IMR-90 (cell line): ENCODE data around the gene ADGRD2. TPM values are rescaled to one million over a fixed set of nuclear protein-coding genes. Genes with fewer than 3 reads are reported as not detected.

Source experiments
- ATAC-seq: fragments of 200-7000 bp; cut with Tn5 transposase; 2 replicates; pipeline ENCODE4 v1.9.1; 2020; ENCODE audit warnings: low read depth, mild to moderate bottlenecking, moderate library complexity
- BruUV-seq: library from RNA; stranded (reverse); fragments of 400-500 nt; replicated peaks from 2 replicates; lab custom pipeline; 2021; lab: Mats Ljungman, UMichigan
- CTCF ChIA-PET: fragments of 300-600 bp; formaldehyde crosslinking; extraction: SDS; loops from one replicate; lab custom pipeline; 2021; ENCODE audit warnings: antibody characterized with exemption; lab: Yijun Ruan, JAX
- POLR2A ChIA-PET: fragments of 300-600 bp; sonication (Branson Sonifier 250); formaldehyde crosslinking; loops from one replicate; lab custom pipeline; 2022; ENCODE audit warnings: antibody characterized with exemption; ENCODE audit not compliant: unreplicated experiment; lab: Charles Lee
- DNase-seq: peaks from one replicate; pipeline ENCODE4 v3.0.0; 2013
- H2AFZ ChIP-seq: replicated peaks from 2 replicates; pipeline ENCODE3; 2013; ENCODE audit warnings: low read length, mild to moderate bottlenecking; ENCODE audit not compliant: poor library complexity
- H2AK5ac ChIP-seq: 2 replicates; pipeline ENCODE4 v1.6.1; 2013; ENCODE audit warnings: low read depth, low read length, inconsistent platforms
- H2AK9ac ChIP-seq: replicated peaks from 2 replicates; pipeline ENCODE3; 2013; ENCODE audit warnings: mild to moderate bottlenecking, low read depth, low read length, moderate library complexity; ENCODE audit not compliant: poor library complexity
- H2BK120ac ChIP-seq: 2 replicates; pipeline ENCODE4 v1.6.1; 2013; ENCODE audit warnings: low read depth, low read length, inconsistent platforms
- H2BK15ac ChIP-seq: 3 replicates; pipeline ENCODE4 v1.6.1; 2013; ENCODE audit warnings: low read depth, low read length, inconsistent platforms
- H2BK20ac ChIP-seq: 2 replicates; pipeline ENCODE4 v1.6.1; 2013; ENCODE audit warnings: low read depth, mild to moderate bottlenecking, inconsistent platforms, low read length, moderate library complexity
- H2BK5ac ChIP-seq: 2 replicates; pipeline ENCODE4 v1.6.1; 2013; ENCODE audit warnings: mild to moderate bottlenecking, low read depth, low read length, inconsistent platforms; ENCODE audit not compliant: poor library complexity, severe bottlenecking
- H3K14ac ChIP-seq: replicated peaks from 2 replicates; pipeline ENCODE4 v1.6.1; 2013; ENCODE audit warnings: low read depth, low read length, inconsistent platforms
- H3K18ac ChIP-seq: 2 replicates; pipeline ENCODE4 v1.6.1; 2013; ENCODE audit warnings: low read depth, low read length, control low read depth
- H3K23ac ChIP-seq: 2 replicates; pipeline ENCODE4 v1.6.1; 2013; ENCODE audit warnings: low read depth, low read length, inconsistent platforms
- H3K27ac ChIP-seq: 2 replicates; pipeline ENCODE4 v1.5.1; 2013; ENCODE audit warnings: mild to moderate bottlenecking, control low read depth, low read length; ENCODE audit not compliant: insufficient read depth
- H3K27me3 ChIP-seq: 2 replicates; pipeline ENCODE4 v1.6.1; 2013; ENCODE audit warnings: low read length; ENCODE audit not compliant: control insufficient read depth, insufficient read depth
- H3K36me3 ChIP-seq: 2 replicates; pipeline ENCODE4 v1.6.1; 2013; ENCODE audit warnings: low read length, mixed read lengths; ENCODE audit not compliant: control insufficient read depth, insufficient read depth
- H3K4ac ChIP-seq: 2 replicates; pipeline ENCODE4 v1.6.1; 2013; ENCODE audit warnings: low read depth, low read length, inconsistent platforms
- H3K4me1 ChIP-seq: 2 replicates; pipeline ENCODE4 v1.6.1; 2013; ENCODE audit warnings: low read length, mixed read lengths; ENCODE audit not compliant: control insufficient read depth, insufficient read depth
- H3K4me2 ChIP-seq: 2 replicates; pipeline ENCODE4 v1.6.1; 2013; ENCODE audit warnings: low read depth, mild to moderate bottlenecking, control low read depth, low read length, moderate library complexity
- H3K4me3 ChIP-seq: 2 replicates; pipeline ENCODE4 v1.5.1; 2013; ENCODE audit warnings: low read depth, mild to moderate bottlenecking, control low read depth, low read length, moderate library complexity; ENCODE audit not compliant: insufficient read depth
- H3K56ac ChIP-seq: 2 replicates; pipeline ENCODE4 v1.6.1; 2013; ENCODE audit warnings: low read length, inconsistent platforms; ENCODE audit not compliant: insufficient read depth; ENCODE audit errors: extremely low read depth
- H3K79me1 ChIP-seq, 2 experiments: 2 replicates each; pipeline ENCODE4 v1.6.1; 2013; ENCODE audit warnings: low read length in 2 of 2, inconsistent platforms in 1 of 2, low read depth in 1 of 2
- H3K9ac ChIP-seq: 2 replicates; pipeline ENCODE4 v1.6.1; 2013; ENCODE audit warnings: low read depth, low read length, control low read depth
- H3K9me1 ChIP-seq: 2 replicates; pipeline ENCODE4 v1.6.1; 2013; ENCODE audit warnings: low read length, inconsistent platforms; ENCODE audit not compliant: insufficient read depth
- H3K9me3 ChIP-seq: 2 replicates; pipeline ENCODE4 v1.6.1; 2013; ENCODE audit warnings: low read length; ENCODE audit not compliant: control insufficient read depth, insufficient read depth
- H4K20me1 ChIP-seq: 2 replicates; pipeline ENCODE4 v1.6.1; 2013; ENCODE audit warnings: low read length, inconsistent platforms; ENCODE audit not compliant: insufficient read depth
- H4K5ac ChIP-seq: 2 replicates; pipeline ENCODE4 v1.6.1; 2013; ENCODE audit warnings: mild to moderate bottlenecking, low read depth, low read length, control low read depth
- H4K8ac ChIP-seq, 2 experiments: 2 replicates each; pipeline ENCODE4 v1.6.1; 2013; ENCODE audit warnings: low read depth in 2 of 2, low read length in 2 of 2, control low read depth in 1 of 2, inconsistent platforms in 1 of 2
- H4K91ac ChIP-seq: 2 replicates; pipeline ENCODE4 v1.6.1; 2013; ENCODE audit warnings: low read depth, low read length, inconsistent platforms; ENCODE audit not compliant: insufficient read depth
- BHLHE40 ChIP-seq: fragments of 150-350 bp; IDR thresholded peaks from 2 replicates; pipeline ENCODE4 v1.6.1; 2016; ENCODE audit warnings: mild to moderate bottlenecking, low read depth, low read length
- CEBPB ChIP-seq: IDR thresholded peaks from 2 replicates; pipeline ENCODE4 v1.6.1; 2012; ENCODE audit warnings: low read depth, low read length, improper control_type of control experiment
- CHD1 ChIP-seq: IDR thresholded peaks from 2 replicates; pipeline ENCODE4 v1.6.1; 2012; ENCODE audit warnings: low read depth, low read length, improper control_type of control experiment
- ELK1 ChIP-seq: fragments of 150-350 bp; IDR thresholded peaks from 2 replicates; pipeline ENCODE4 v1.6.1; 2016; ENCODE audit warnings: low read depth, mild to moderate bottlenecking, low read length, moderate library complexity, borderline replicate concordance
- MAFK ChIP-seq: IDR thresholded peaks from 2 replicates; pipeline ENCODE4 v1.6.1; 2012; ENCODE audit warnings: low read depth, low read length, improper control_type of control experiment
- MAZ ChIP-seq: IDR thresholded peaks from 2 replicates; pipeline ENCODE4 v1.6.1; 2012; ENCODE audit warnings: low read depth, mild to moderate bottlenecking, low read length, improper control_type of control experiment, moderate library complexity, borderline replicate concordance
- MXI1 ChIP-seq: IDR thresholded peaks from 2 replicates; pipeline ENCODE4 v1.6.1; 2012; ENCODE audit warnings: low read depth, mild to moderate bottlenecking, low read length, moderate library complexity, borderline replicate concordance
- RAD21 ChIP-seq: IDR thresholded peaks from 2 replicates; pipeline ENCODE4 v1.6.1; 2012; ENCODE audit warnings: low read length, improper control_type of control experiment
- RFX5 ChIP-seq: IDR thresholded peaks from 2 replicates; pipeline ENCODE4 v1.8.0; 2012; ENCODE audit warnings: low read depth, mild to moderate bottlenecking, low read length, moderate library complexity
- SMC3 ChIP-seq: fragments of 150-350 bp; IDR thresholded peaks from 2 replicates; pipeline ENCODE4 v1.6.1; 2016; ENCODE audit warnings: low read depth, mild to moderate bottlenecking, antibody characterized with exemption, low read length, moderate library complexity
- WGBS, 2 experiments: methylation state at CpG; one replicate each; pipeline versions ENCODE4 v1.1.5 to v1.1.7; 2013; ENCODE audit warnings: missing lambda C conversion rate in 2 of 2; ENCODE audit not compliant: insufficient read length in 1 of 2; ENCODE audit errors: extremely low coverage in 2 of 2; 5-methylcytosine and 5-hydroxymethylcytosine counted together
- dilution Hi-C: fragments of 300-500 bp; cut with HindIII; formaldehyde crosslinking; loops from one replicate; pipeline ENCODE4 v1.14.3; 2018; ENCODE audit warnings: low sequenced_read_pairs; ENCODE audit not compliant: unreplicated experiment
- in situ Hi-C: fragments of 300-500 bp; cut with MboI; formaldehyde crosslinking; loops from 3 replicates; pipeline ENCODE4 v1.14.3; 2019; ENCODE audit warnings: low sequenced_read_pairs, inconsistent platforms, mixed read lengths
- intact Hi-C: fragments of 100-400 bp; cut with micrococcal nuclease; formaldehyde crosslinking; loops from 2 replicates; pipeline ENCODE4 v1.10.0; 2022
- polyA plus RNA-seq, 3 experiments: library from polyadenylated mRNA; depleted of rRNA; stranded (reverse); fragments of >200 nt; gene quantifications; 2 replicates each; pipeline ENCODE4 v1.2.3, GENCODE V29; 2012; ENCODE audit warnings: low replicate concordance in 1 of 3
- total RNA-seq: library from RNA; depleted of rRNA; stranded (reverse); fragments of >200 nt; gene quantifications from 2 replicates; pipeline ENCODE4 v1.2.3, GENCODE V29; 2012

ADGRD2 gene
- total and polyA plus RNA-seq, 2 of the 4 experiments (the other 2 are of a cell fraction): not detected

DNA sequence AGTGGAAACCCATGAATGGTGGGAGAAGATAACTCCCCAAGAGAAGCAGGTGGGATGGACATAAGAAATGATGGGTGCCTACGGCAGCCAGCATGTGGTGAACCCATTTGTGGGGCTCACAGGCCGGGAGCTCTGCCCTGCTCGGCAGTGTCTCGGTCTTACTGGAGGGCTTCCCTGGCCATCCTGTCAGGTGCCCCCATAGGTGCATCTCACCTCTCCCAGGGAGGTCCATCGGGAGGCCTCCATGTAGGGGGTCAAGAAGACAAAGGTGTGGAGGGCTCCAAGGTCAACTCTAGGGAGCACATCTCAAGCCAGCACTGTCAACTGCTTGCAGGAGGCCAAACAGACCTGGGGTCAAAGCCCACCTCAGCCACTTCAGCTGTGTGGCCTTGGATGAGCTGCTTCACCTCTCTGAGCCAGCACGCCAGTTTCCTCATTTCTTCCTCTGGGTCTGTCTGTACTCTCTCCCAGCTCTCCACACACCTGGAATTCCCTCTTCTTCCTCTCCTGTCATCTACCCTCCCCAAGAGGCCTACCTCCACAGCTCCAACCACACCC is 10.5 kb upstream of the ADGRD2 start:
- no peaks in the 10 kb centered on the region for H3K36me3 ChIP-seq
- no peak overlapping the region for H3K14ac ChIP-seq
- H2BK15ac ChIP-seq: no peak overlapping the region
- H4K91ac ChIP-seq: no peak overlapping the region
- no peak overlapping the region for H2AK5ac ChIP-seq
- H3K9me1 ChIP-seq: no peaks in the 10 kb centered on the region
- no peak for DNase-seq
- H2AK9ac ChIP-seq: no peak overlapping the region
- H3K23ac ChIP-seq: no peak overlapping the region
- H3K4me3 ChIP-seq: no peak overlapping the region
- no peak overlapping the region for H3K56ac ChIP-seq
- CTCF ChIA-PET: no interaction called here
- POLR2A ChIA-PET: interaction anchor here (0.6 kb wide), 1 partner anchor 336 kb away, joined by 7 read pairs; no protein-coding TSS in a partner anchor
- dilution Hi-C loops (no loop called here), in situ Hi-C loops (no loop called here), intact Hi-C loops (no loop called here)
- H3K4ac ChIP-seq: no peak overlapping the region
- H2BK20ac ChIP-seq: no peak overlapping the region
- H4K5ac ChIP-seq: no peak overlapping the region
- H3K27me3 ChIP-seq: peaks cover 35% of the 10 kb centered on the region
- BruUV-seq: no TSS peak
- H4K8ac ChIP-seq: no peak overlapping the region
- ATAC-seq: no peak
- H3K79me1 ChIP-seq: no peaks in the 10 kb centered on the region
- H3K18ac ChIP-seq: no peak overlapping the region
- no peaks in the 10 kb centered on the region for H3K4me1 ChIP-seq
- no peak for TF ChIP-seq MAFK
- no peak for TF ChIP-seq RFX5
- no peak for TF ChIP-seq MAZ
- no peak for TF ChIP-seq RAD21
- TF ChIP-seq CEBPB: no peak
- TF ChIP-seq MXI1: no peak
- TF ChIP-seq BHLHE40: no peak
- TF ChIP-seq SMC3: no peak
- no peak for TF ChIP-seq CHD1
- no peak for TF ChIP-seq ELK1
- no peak overlapping the region for H2AFZ ChIP-seq
- no peak overlapping the region for H2BK120ac ChIP-seq
- H3K4me2 ChIP-seq: no peak overlapping the region
- WGBS, 2 experiments: 60% methylated on average over 1 of the region's 6 CpGs; no CpG with 5 or more reads in 1 of the 2 experiments
- no peak overlapping the region for H3K27ac ChIP-seq
- H3K9ac ChIP-seq: no peak overlapping the region
- no peak overlapping the region for H2BK5ac ChIP-seq
- peaks cover 13% of the 10 kb centered on the region for H3K9me3 ChIP-seq
- no peaks in the 10 kb centered on the region for H4K20me1 ChIP-seq
